ENCODE measurements around the gene NOG.

- no peak for TF ChIP-seq CTCF (IDR thresholded peaks at IDR 0.05)
- TF ChIP-seq POLR2A (IDR thresholded peaks at IDR 0.05), result no peak
These were observed 6.2 kb upstream of the NOG start for GRCh38 chr17:56587298-56587697.
